Activated CD4-positive, alpha-beta T cell treated with anti-CD3 and anti-CD28 coated beads for 36 hours (primary cell): Measurements from ENCODE around the gene PLAAT1. TPM values are rescaled to one million over a fixed set of nuclear protein-coding genes. Genes with fewer than 3 reads are reported as not detected.

Experiments used
- ATAC-seq: fragments of 200-7000 bp; cut with Tn5 transposase; one replicate; pipeline ENCODE4 v1.10.0; 2021; ENCODE audit warnings: mild to moderate bottlenecking, moderate library complexity
- CTCF ChIA-PET: fragments of 350-600 bp; sonication (Branson Sonifier 250); formaldehyde crosslinking; loops from one replicate; lab custom pipeline; 2021; ENCODE audit warnings: antibody characterized with exemption; lab: Charles Lee
- POLR2A ChIA-PET: fragments of 350-600 bp; sonication (Branson Sonifier 250); formaldehyde crosslinking; loops from one replicate; lab custom pipeline; 2021; ENCODE audit warnings: antibody characterized with exemption, inconsistent platforms; lab: Charles Lee
- DNase-seq: peaks from one replicate; pipeline ENCODE4 v3.0.0-alpha.2; 2020
- H3K27ac Mint-ChIP-seq: one replicate; pipeline ENCODE4 v1.8.0; 2021; ENCODE audit warnings: mixed read lengths
- H3K27me3 Mint-ChIP-seq: one replicate; pipeline ENCODE4 v1.8.0; 2021; ENCODE audit warnings: mixed read lengths
- H3K36me3 Mint-ChIP-seq: one replicate; pipeline ENCODE4 v1.8.0; 2021; ENCODE audit warnings: low read depth, mixed read lengths
- H3K4me1 Mint-ChIP-seq: one replicate; pipeline ENCODE4 v1.8.0; 2021; ENCODE audit warnings: mixed read lengths
- H3K4me3 Mint-ChIP-seq: one replicate; pipeline ENCODE4 v1.8.0; 2021; ENCODE audit warnings: mild to moderate bottlenecking, moderate library complexity, mixed read lengths
- H3K9me3 Mint-ChIP-seq: one replicate; pipeline ENCODE4 v1.8.0; 2021; ENCODE audit warnings: low read depth, mixed read lengths
- intact Hi-C, 2 experiments: fragments of 100-400 bp; cut with DNase I in 1 of 2; cut with micrococcal nuclease in 1 of 2; formaldehyde crosslinking; loops; one replicate each; pipeline versions ENCODE4 v1.14.2 to v1.15.1; 2022 to 2024; cut with DNase I, micrococcal nuclease
- total RNA-seq, 2 experiments: library from RNA; stranded (reverse); gene quantifications; one replicate each; pipeline ENCODE4 v1.2.3, GENCODE V29; 2021

PLAAT1 gene
- total RNA-seq, 2 experiments from 2014 or later, result 0.30 TPM; not detected in 1

- DNase-seq, result no peak
- intact Hi-C loops, result no loop called here
- ChIA-PET CTCF (no interaction called here), POLR2A (no interaction called here)
- Mint-ChIP-seq H3K36me3 (no peaks in the 10 kb centered on the region), H3K9me3 (no peaks in the 10 kb centered on the region), H3K27ac (no peak overlapping the region), H3K4me1 (no peaks in the 10 kb centered on the region), H3K4me3 (no peak overlapping the region), H3K27me3 (peaks cover 15% of the 10 kb centered on the region)
- no peak for ATAC-seq
These were observed 11.1 kb upstream of the PLAAT1 start for GRCh38 chr3:193229851-193230420.

- CTCF ChIA-PET, result no interaction called here
- H3K9me3 Mint-ChIP-seq, result no peaks in the 10 kb centered on the region
- H3K36me3 Mint-ChIP-seq, result no peaks in the 10 kb centered on the region
- H3K4me3 Mint-ChIP-seq, result no peak overlapping the region
- peaks cover 15% of the 10 kb centered on the region for H3K27me3 Mint-ChIP-seq
- no peak for ATAC-seq
- H3K4me1 Mint-ChIP-seq, result no peaks in the 10 kb centered on the region
- intact Hi-C loops, result no loop called here
- H3K27ac Mint-ChIP-seq, result no peak overlapping the region
- POLR2A ChIA-PET, result no interaction called here
- no peak for DNase-seq
These were observed 10.4 kb upstream of the PLAAT1 start for GRCh38 chr3:193230610-193231009.

- Mint-ChIP-seq H3K27me3 (peaks cover 9% of the 10 kb centered on the region), H3K4me3 (no peak overlapping the region), H3K4me1 (no peaks in the 10 kb centered on the region), H3K36me3 (no peaks in the 10 kb centered on the region), H3K9me3 (no peaks in the 10 kb centered on the region), H3K27ac (no peak overlapping the region)
- ChIA-PET CTCF (interaction anchor here (1.4 kb wide), 1 partner anchor 342 kb away, joined by 3 read pairs; no protein-coding TSS in a partner anchor), POLR2A (no interaction called here)
- no peak for DNase-seq
- no peak for ATAC-seq
- intact Hi-C loops, result no loop called here
These were observed 9.8 kb upstream of the PLAAT1 start for GRCh38 chr3:193231201-193231600.

GRCh38 chr3:193236599-193236998 lies 4.4 kb upstream of the PLAAT1 start:
- CTCF ChIA-PET, result interaction anchor here (0.6 kb wide), 1 partner anchor 133 kb away, joined by 3 read pairs; no protein-coding TSS in a partner anchor
- ATAC-seq (no peak), DNase-seq (no peak)
- Mint-ChIP-seq H3K4me3 (no peak overlapping the region), H3K9me3 (no peaks in the 10 kb centered on the region), H3K4me1 (peaks cover 2% of the 10 kb centered on the region), H3K27me3 (peaks cover 16% of the 10 kb centered on the region), H3K36me3 (no peaks in the 10 kb centered on the region), H3K27ac (no peak overlapping the region)
- POLR2A ChIA-PET, result no interaction called here
- intact Hi-C loops, result no loop called here

- CTCF ChIA-PET, result interaction anchor here (0.6 kb wide), 1 partner anchor 133 kb away, joined by 3 read pairs; no protein-coding TSS in a partner anchor
- intact Hi-C loops, result no loop called here
- ATAC-seq (no peak), DNase-seq (no peak)
- Mint-ChIP-seq H3K27ac (no peak overlapping the region), H3K4me3 (no peak overlapping the region), H3K4me1 (peaks cover 2% of the 10 kb centered on the region), H3K9me3 (no peaks in the 10 kb centered on the region), H3K27me3 (peaks cover 19% of the 10 kb centered on the region), H3K36me3 (no peaks in the 10 kb centered on the region)
- POLR2A ChIA-PET, result no interaction called here
These were observed 4.0 kb upstream of the PLAAT1 start for GRCh38 chr3:193237030-193237429.

- ATAC-seq (no peak), DNase-seq (no peak)
- peaks cover 31% of the 10 kb centered on the region for H3K27me3 Mint-ChIP-seq
- H3K4me1 Mint-ChIP-seq, result peaks cover 2% of the 10 kb centered on the region
- H3K4me3 Mint-ChIP-seq, result peak overlapping the region; percentile 51
- H3K36me3 Mint-ChIP-seq, result no peaks in the 10 kb centered on the region
- no peaks in the 10 kb centered on the region for H3K9me3 Mint-ChIP-seq
- H3K27ac Mint-ChIP-seq, result no peak overlapping the region
- intact Hi-C loops, result no loop called here
- ChIA-PET POLR2A (no interaction called here), CTCF (no interaction called here)
These were observed 579 bp upstream of the PLAAT1 start for GRCh38 chr3:193240436-193240849.

- intact Hi-C loops, result no loop called here
- Mint-ChIP-seq H3K4me1 (peaks cover 2% of the 10 kb centered on the region), H3K27ac (no peak overlapping the region), H3K27me3 (peaks cover 35% of the 10 kb centered on the region), H3K9me3 (no peaks in the 10 kb centered on the region), H3K36me3 (no peaks in the 10 kb centered on the region), H3K4me3 (peak overlapping the region; percentile 38)
- POLR2A ChIA-PET, result no interaction called here
- DNase-seq, result no peak
- CTCF ChIA-PET, result no interaction called here
- ATAC-seq, result no peak
These were observed 694 bp downstream of the PLAAT1 start for GRCh38 chr3:193241716-193242115.

GRCh38 chr3:193243571-193243970 lies 2.5 kb downstream of the PLAAT1 start:
- Mint-ChIP-seq H3K4me3 (no peak overlapping the region), H3K9me3 (peaks cover 11% of the 10 kb centered on the region), H3K27me3 (peaks cover 33% of the 10 kb centered on the region), H3K36me3 (no peaks in the 10 kb centered on the region), H3K27ac (no peak overlapping the region), H3K4me1 (peaks cover 2% of the 10 kb centered on the region)
- DNase-seq (no peak), ATAC-seq (no peak)
- ChIA-PET POLR2A (no interaction called here), CTCF (no interaction called here)
- intact Hi-C loops, result no loop called here

- ChIA-PET POLR2A (no interaction called here), CTCF (interaction anchor here (0.6 kb wide), 1 partner anchor 35 kb away, joined by 3 read pairs; no protein-coding TSS in a partner anchor)
- DNase-seq (no peak), ATAC-seq (no peak)
- Mint-ChIP-seq H3K9me3 (peaks cover 25% of the 10 kb centered on the region), H3K36me3 (peaks cover 4% of the 10 kb centered on the region), H3K4me1 (no peaks in the 10 kb centered on the region), H3K4me3 (no peak overlapping the region), H3K27ac (no peak overlapping the region), H3K27me3 (peaks cover 10% of the 10 kb centered on the region)
- intact Hi-C loops, result no loop called here
These were observed 7.9 kb downstream of the PLAAT1 start for GRCh38 chr3:193248848-193249468.

GRCh38 chr3:193250492-193250891 lies 9.5 kb downstream of the PLAAT1 start:
- H3K4me3 Mint-ChIP-seq, result no peak overlapping the region
- peaks cover 9% of the 10 kb centered on the region for H3K27me3 Mint-ChIP-seq
- intact Hi-C loops, result no loop called here
- no peaks in the 10 kb centered on the region for H3K4me1 Mint-ChIP-seq
- POLR2A ChIA-PET, result no interaction called here
- no peak for DNase-seq
- H3K36me3 Mint-ChIP-seq, result peaks cover 4% of the 10 kb centered on the region
- no peak overlapping the region for H3K27ac Mint-ChIP-seq
- no peak for ATAC-seq
- CTCF ChIA-PET, result no interaction called here
- peaks cover 25% of the 10 kb centered on the region for H3K9me3 Mint-ChIP-seq

GRCh38 chr3:193253986-193254660 lies 13.1 kb downstream of the PLAAT1 start:
- Mint-ChIP-seq H3K9me3 (peaks cover 10% of the 10 kb centered on the region), H3K27me3 (peaks cover 16% of the 10 kb centered on the region), H3K27ac (no peak overlapping the region), H3K4me1 (no peaks in the 10 kb centered on the region), H3K36me3 (peaks cover under 1% of the 10 kb centered on the region), H3K4me3 (no peak overlapping the region)
- CTCF ChIA-PET, result interaction anchor here (0.7 to 1.0 kb wide), 2 partner anchors 10 to 91 kb away, joined by 4 read pairs; no protein-coding TSS in a partner anchor
- intact Hi-C loops, result no loop called here
- DNase-seq (no peak), ATAC-seq (no peak)
- POLR2A ChIA-PET, result no interaction called here

- Mint-ChIP-seq H3K27me3 (peaks cover 6% of the 10 kb centered on the region), H3K4me1 (no peaks in the 10 kb centered on the region), H3K4me3 (no peak overlapping the region), H3K9me3 (no peaks in the 10 kb centered on the region), H3K36me3 (no peaks in the 10 kb centered on the region), H3K27ac (no peak overlapping the region)
- ChIA-PET POLR2A (no interaction called here), CTCF (no interaction called here)
- DNase-seq, result no peak
- intact Hi-C loops, result no loop called here
- ATAC-seq, result no peak
These were observed 20.9 kb downstream of the PLAAT1 start for GRCh38 chr3:193261970-193262369.
